Effector CD8-positive, alpha-beta T cell (primary cell): ENCODE measurements around the gene ZNF385D.

Experiments used
- DNase-seq: peaks from one replicate; lab custom pipeline; 2025; lab: John Stamatoyannopoulos, UW
- total RNA-seq, 4 experiments: gene quantifications; one replicate each; lab custom pipeline; 2026; lab: John Stamatoyannopoulos, UW

Gene ZNF385D, protein sequence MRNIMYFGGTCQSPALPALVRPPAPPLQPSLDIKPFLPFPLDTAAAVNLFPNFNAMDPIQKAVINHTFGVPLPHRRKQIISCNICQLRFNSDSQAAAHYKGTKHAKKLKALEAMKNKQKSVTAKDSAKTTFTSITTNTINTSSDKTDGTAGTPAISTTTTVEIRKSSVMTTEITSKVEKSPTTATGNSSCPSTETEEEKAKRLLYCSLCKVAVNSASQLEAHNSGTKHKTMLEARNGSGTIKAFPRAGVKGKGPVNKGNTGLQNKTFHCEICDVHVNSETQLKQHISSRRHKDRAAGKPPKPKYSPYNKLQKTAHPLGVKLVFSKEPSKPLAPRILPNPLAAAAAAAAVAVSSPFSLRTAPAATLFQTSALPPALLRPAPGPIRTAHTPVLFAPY
- 0 to 0.18 (median 0) reads per million in 4 experiments for total RNA-seq

- no peak for DNase-seq
These were observed at the start of gene ZNF385D for GRCh38 chr3:21750831-21751391. TSS of gene ZNF385D (minus strand) at chr3:21751210. CDS start at chr3:21750916, 294 bp downstream.

- no peak for DNase-seq
These were observed 47.5 kb upstream of the ZNF385D start for GRCh38 chr3:21798356-21799088.

GRCh38 chr3:21795921-21796320, 44.9 kb upstream of the ZNF385D start:
- no peak for DNase-seq

DNA sequence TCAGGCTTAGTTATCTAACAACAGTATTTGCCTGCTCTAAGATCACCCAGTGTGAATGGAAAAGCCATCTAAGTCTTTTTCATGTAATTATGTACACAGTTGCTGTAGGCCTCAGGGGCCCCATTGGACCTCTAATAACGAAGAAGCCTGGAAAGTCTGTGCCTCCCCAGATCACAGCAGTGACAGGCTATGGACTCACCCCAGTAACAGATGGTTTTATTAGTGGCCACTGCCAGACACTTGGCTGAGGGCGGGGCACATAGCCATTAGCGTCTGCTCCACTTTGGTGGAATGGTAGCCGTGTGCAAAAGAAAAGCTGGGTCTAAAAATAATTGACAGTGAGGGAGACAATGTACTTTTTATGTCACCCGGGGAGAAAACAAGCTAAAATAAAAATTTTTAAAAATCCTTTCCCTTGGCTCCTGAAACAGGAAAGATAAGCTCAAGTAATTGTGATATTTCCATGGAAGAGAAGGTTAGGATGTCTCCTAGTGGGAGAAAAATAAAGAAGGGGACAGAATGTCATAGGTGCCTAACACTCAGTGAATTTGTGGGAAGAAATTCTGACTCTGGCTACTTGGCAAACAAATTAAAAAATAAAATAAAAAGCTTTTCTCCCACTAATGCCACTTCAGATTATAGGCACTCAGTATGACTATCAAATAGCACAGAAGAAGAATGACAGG, 44.3 kb upstream of the ZNF385D start:
- no peak for DNase-seq

DNA sequence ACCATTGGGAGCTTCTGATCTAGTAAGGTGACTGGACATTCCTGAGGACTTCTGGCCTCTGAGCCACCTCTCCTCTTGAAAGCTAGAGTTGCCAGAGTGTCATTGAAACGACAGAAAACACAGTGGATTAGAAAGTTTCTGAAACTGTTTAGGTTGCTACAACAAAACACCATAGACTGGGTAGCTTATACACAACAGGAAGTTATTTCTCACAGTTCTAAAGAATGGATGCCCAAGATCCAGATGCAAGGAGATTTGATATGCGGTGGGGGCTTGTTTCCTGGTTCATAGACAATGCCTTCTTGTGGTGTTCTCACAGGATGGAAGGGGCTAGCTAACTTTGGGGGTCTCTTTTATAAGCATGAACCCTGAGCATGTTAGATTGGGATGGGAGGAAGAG, 43.3 kb upstream of the ZNF385D start:
- DNase-seq = no peak

DNA sequence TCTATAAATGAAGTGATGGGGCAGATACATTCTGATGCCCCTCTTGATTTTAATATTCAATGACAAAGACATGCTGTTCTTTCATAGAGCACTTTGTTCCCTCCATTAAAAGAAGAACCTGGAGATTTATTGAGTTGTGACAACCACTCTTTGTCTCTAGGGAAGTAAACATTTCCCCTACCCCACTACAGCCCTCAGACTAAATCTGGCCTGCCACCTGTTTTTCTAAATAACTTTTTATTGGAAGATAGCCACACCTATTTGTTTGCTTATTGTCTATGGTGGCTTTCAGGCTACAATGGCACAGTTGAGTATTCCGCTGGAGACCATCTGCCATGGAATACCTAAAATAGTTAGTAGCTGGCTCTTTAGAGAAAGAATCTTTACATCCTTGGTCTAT, 41.2 kb upstream of the ZNF385D start:
- no peak for DNase-seq

- no peak for DNase-seq
These were observed 40.3 kb upstream of the ZNF385D start for GRCh38 chr3:21791356-21791755.

DNA sequence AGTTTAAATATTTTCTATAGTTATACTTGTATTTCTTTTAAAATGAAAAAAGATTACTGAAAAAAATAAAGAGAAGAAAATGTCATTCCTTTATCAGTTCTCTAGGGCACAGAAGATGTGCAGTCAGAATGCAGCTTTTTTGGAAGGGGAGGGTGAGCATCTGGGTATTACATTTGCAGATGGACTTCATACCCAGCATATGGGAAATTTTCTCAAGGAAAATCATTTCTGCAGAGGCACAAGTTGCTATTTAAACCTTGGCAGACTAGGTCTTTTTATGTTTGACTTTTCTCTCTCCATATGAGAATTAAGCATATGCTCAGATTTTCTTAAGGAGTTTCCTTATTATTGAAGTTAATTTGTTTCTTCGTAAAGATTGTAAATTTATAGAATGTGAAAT, 39.5 kb upstream of the ZNF385D start:
- DNase-seq = no peak

- DNase-seq = no peak
These were observed 38.7 kb upstream of the ZNF385D start for GRCh38 chr3:21789730-21790129.

DNA sequence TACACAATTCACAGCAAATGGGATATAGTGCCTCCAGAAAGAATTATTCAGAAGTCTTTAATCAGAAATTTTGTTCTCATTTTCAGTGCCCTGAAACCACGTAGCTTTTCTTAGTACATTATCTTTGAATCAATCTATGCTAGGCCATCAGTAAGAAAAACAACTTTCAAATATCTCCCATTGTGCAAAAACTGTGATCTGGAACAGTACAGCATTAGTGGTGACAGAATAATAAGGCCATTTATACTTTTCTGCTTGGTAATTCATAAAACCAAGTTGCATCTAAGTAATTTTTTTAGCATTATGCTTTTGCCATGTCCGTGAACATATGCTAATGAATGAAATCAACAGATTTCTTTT, 35.4 kb upstream of the ZNF385D start:
- DNase-seq = no peak

- DNase-seq = no peak
These were observed 34.9 kb upstream of the ZNF385D start for GRCh38 chr3:21785765-21786437.

DNA sequence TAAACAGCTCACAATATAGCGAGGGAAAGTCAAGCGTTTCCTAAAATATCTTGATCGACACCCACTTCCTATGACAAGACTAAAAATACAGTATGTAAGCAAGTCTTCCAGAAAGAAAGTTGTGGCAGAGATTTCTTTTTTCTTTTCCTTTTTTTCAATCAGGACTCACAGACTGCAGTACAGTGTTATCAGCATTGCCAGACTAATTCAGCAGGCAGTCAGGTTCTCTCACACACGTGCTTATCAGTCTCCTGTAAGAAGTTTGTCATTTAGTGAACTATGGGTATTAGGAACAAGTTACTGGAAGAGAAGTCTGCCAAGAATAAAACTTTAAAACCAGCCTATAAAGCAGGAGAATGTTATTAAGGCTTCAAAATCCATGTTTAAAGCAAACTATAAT, 32.8 kb upstream of the ZNF385D start:
- no peak for DNase-seq

DNA sequence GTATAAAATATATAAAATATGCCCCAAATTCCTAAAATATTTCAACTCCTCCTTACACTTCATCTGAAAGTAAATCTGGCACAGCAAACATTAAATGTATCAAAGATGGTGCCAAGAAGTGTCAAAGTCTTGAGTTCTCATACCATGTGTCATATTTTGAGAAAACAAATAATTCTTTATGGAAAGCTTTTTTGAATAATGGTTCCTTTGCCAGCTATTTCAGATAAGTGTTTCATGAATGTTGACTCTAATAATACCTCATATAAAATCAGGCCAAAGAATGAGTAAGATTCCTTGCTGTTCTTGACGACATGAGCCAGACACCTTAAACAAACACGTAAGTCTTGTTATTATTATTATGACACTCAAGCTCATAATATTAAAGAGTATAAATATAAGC, 30.3 kb upstream of the ZNF385D start:
- no peak for DNase-seq

GRCh38 chr3:21779909-21780308, 28.9 kb upstream of the ZNF385D start:
- DNase-seq = no peak

DNA sequence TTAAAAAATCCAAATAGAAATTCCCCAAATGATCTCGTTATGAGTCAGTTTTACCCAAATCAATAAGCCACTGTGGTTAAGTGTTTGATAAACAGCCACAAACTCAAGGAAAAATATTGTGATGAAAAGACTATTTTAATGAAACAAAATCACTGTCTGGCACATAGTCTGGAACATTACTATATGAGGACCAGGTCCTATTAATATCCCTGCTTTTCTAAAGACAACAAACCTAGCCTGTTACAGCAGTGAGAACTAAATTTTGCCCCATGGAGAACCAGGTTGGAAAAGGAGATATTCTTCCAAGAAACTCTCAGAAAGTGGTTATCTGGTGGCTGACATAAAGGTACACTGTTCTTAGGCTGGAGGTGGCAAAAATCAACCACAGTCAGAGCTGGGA, 27.7 kb upstream of the ZNF385D start:
- DNase-seq = no peak

DNA sequence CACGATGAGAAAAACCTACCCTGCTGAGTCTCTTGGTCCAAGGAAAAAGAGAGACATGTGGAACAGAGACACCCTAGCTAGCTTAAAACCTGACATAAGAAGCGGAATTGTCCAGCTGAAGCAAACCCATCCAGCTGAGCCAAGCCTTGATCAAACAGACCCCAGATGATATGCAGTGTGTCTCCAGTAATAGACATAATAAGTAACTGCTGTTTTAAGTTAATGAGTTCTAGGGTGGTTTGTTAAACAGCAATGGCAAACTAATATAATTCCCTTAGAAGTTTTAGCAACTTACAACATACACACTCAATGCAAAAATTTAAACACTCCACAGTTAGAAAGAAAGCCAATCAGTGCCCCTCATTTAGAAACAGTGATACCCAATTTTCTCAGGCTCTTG, 26.8 kb upstream of the ZNF385D start:
- DNase-seq = no peak

DNA sequence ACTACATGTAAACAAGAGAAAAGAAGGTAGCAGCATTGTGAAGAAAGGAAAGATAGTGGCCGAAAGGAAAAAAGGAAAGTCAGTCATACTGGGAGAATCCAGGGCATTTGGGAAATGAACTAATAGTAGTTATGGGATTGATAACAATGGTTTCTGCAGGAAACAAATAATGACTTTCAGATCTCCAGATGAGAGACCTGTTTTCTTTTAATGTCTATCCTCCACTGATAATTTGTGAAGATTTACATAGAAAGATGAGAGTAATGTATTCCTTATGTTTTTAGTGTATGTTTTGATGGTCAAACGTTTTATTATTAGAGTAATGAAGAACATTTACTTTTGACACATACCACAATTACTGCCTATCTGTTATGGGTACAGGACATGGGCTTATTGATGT, 15.0 kb upstream of the ZNF385D start:
- DNase-seq = no peak

DNA sequence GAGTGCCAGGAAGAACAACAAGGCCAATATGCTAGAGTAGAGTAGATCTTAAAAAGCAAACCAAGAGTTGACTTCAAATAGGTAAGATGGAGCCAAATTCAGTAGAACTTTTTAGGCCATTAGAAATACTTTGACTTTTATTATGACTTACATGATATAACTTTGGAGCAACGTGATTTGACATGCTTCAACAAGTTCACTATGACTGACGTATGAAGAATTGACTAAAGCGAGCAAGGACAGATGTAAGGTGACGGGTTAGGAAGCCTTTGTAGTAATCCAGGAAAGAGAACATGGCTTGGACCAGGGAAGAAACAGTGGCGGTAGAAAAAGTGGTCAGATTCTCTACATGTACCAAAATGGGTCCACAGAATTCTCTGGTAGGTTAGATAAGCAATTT, 4.9 kb upstream of the ZNF385D start:
- DNase-seq = no peak

DNA sequence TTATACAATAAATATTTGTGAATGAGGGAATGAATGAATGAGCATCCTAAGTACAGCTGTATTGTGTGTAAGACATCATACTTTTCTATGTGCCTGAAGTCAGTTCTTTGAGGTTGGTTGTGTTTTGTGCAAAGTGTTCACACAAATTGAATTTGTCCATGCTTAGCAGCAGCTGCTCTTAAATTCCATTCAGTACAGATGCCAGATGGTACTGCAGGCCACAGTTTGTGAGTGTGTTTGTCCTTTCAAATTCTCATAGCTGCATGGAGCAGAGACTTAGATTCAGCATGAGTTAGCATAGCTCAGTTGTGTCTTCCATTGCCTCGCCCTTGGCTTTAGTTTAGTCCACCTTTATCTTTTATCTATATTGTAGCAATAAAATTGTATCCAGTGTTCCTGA, 3.8 kb upstream of the ZNF385D start:
- DNase-seq = no peak

DNA sequence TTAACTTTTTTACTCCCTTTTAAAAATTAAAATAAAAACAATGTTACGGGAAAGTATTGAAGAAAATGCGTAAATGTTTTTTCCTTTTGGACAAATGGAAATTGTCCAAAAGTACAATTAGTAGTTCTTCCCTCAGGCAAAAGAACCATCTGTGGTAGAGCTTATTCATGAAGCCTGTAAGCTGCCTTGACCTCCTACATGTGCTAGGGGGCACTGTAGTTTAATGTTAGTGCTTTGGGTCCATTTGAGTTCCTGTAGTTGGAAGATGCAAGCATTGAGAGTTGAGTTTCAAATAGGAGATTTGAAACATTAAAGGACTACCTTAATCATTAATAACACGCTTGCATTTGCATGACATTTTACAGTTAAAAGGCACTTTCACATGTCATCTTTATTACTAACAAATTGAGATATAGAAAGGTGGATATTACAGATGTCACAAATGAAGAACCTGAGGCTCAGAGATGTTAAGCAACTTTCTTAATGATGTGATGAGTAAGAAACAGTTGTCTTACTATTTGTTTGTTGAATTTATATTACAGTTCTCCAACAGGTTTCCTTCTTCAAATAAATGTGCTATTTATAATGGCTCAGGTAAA, 1.8 kb upstream of the ZNF385D start:
- DNase-seq = no peak

DNA sequence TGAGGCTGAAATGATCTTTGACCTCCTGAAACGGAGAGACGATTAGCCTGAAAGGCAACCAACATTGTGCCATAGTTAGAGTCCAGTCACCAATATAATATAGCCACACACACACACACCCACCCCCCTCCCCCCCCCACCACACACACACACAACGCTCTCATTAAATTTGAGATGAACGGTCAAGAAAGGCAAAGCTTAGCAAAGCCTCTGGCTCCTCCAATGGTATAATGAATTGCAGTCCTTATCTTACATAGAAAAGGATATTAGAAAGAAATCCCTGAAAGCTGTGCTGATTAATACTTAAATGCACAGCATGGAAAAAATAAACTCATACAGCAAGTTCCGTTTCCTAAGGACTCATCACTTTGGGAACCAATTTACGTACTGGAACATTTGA, 876 bp upstream of the ZNF385D start:
- DNase-seq = no peak
